BJ (cell line): ENCODE measurements around the gene TOM1L1. TPM values are rescaled to one million over a fixed set of nuclear protein-coding genes. Genes with fewer than 3 reads are reported as not detected.

Experiments
- CTCF ChIA-PET: fragments of 350-600 bp; formaldehyde crosslinking; extraction: SDS; loops from one replicate; lab custom pipeline; 2021; ENCODE audit warnings: antibody characterized with exemption, inconsistent platforms; lab: Yijun Ruan, JAX
- POLR2A ChIA-PET: fragments of 300-600 bp; sonication (Branson Sonifier 250); formaldehyde crosslinking; extraction: SDS; loops from one replicate; lab custom pipeline; 2021; ENCODE audit warnings: antibody characterized with exemption; lab: Charles Lee
- DNase-seq: peaks from one replicate; pipeline ENCODE4 v3.0.0-alpha.2; 2011; ENCODE audit warnings: low read depth
- H3K27me3 ChIP-seq: 2 replicates; pipeline ENCODE4 v1.6.0; 2011; ENCODE audit warnings: low read length; ENCODE audit not compliant: control insufficient read depth, insufficient read depth
- H3K36me3 ChIP-seq: 2 replicates; pipeline ENCODE4 v1.5.1; 2011; ENCODE audit warnings: low read length; ENCODE audit not compliant: control insufficient read depth, insufficient read depth
- H3K4me3 ChIP-seq: 2 replicates; pipeline ENCODE4 v1.5.1; 2011; ENCODE audit warnings: low read depth, mild to moderate bottlenecking, control low read depth, low read length
- polyA plus RNA-seq: library from polyadenylated mRNA; depleted of rRNA; stranded (reverse); fragments of >200 nt; gene quantifications from 2 replicates; pipeline ENCODE4 v1.2.3, GENCODE V29; 2011
- TF ChIP-seq, protein P1 (sequence below): IDR thresholded peaks from 2 replicates; pipeline ENCODE4 v1.5.1; 2011; ENCODE audit warnings: low read depth, mild to moderate bottlenecking, control low read depth, inconsistent platforms, low read length, moderate library complexity; ENCODE audit not compliant: insufficient read depth

TOM1L1 gene
- polyA plus RNA-seq, 1 experiment = 31.2 TPM

DNA sequence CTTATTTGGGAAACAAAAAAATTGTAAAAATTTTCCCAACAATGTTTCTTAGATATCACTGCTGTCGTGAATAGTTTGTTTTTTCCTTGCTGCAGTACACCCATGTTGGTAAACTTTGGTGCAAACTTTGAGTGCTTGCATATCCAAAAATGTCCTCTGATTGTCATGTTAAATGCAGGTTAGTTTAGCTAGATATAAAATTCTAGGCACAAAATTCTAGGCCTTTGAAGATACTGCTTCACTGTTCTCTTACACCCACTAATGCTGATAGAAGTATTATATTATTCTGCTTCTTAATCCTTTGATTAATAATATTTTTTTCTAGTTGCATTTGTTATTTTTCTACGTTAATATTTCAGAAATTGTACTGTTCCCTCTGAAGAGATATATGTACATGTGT is 16.1 kb downstream of the TOM1L1 start:
- TF ChIP-seq, protein P1, sequence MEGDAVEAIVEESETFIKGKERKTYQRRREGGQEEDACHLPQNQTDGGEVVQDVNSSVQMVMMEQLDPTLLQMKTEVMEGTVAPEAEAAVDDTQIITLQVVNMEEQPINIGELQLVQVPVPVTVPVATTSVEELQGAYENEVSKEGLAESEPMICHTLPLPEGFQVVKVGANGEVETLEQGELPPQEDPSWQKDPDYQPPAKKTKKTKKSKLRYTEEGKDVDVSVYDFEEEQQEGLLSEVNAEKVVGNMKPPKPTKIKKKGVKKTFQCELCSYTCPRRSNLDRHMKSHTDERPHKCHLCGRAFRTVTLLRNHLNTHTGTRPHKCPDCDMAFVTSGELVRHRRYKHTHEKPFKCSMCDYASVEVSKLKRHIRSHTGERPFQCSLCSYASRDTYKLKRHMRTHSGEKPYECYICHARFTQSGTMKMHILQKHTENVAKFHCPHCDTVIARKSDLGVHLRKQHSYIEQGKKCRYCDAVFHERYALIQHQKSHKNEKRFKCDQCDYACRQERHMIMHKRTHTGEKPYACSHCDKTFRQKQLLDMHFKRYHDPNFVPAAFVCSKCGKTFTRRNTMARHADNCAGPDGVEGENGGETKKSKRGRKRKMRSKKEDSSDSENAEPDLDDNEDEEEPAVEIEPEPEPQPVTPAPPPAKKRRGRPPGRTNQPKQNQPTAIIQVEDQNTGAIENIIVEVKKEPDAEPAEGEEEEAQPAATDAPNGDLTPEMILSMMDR = no peak
- CTCF ChIA-PET = interaction anchor here (0.6 kb wide), 1 partner anchor 15 kb away, joined by 5 read pairs; no protein-coding TSS in a partner anchor
- POLR2A ChIA-PET = no interaction called here
- no peak for DNase-seq
- no peaks in the 10 kb centered on the region for H3K27me3 ChIP-seq
- peaks cover 11% of the 10 kb centered on the region for H3K36me3 ChIP-seq
- no peak overlapping the region for H3K4me3 ChIP-seq

DNA sequence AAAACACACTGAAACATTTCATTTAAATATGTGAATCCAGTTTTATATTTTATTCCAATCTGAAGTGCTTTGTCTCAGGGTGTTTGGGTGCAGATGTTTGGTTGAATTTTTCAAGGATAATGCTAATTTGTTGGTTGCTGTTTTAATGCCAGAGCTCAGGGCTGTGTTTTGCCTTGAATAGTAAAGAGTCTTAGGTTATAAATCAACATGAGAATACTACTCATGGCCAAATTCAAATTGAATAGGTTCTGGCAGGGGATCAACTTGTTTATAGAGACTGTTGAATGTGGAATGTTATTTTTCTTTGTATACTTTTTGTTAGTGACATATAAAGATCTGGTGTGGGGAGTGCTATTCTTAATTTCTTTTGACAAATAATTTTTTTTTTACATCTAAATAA is 18.8 kb downstream of the TOM1L1 start:
- DNase-seq = no peak
- TF ChIP-seq, protein P1 = no peak
- Histone ChIP-seq H3K36me3 (peaks cover 9% of the 10 kb centered on the region), H3K27me3 (no peaks in the 10 kb centered on the region), H3K4me3 (no peak overlapping the region)
- ChIA-PET CTCF (interaction anchor here (1.3 kb wide), 1 partner anchor 9 kb away, joined by 3 read pairs; no protein-coding TSS in a partner anchor), POLR2A (no interaction called here)

DNA sequence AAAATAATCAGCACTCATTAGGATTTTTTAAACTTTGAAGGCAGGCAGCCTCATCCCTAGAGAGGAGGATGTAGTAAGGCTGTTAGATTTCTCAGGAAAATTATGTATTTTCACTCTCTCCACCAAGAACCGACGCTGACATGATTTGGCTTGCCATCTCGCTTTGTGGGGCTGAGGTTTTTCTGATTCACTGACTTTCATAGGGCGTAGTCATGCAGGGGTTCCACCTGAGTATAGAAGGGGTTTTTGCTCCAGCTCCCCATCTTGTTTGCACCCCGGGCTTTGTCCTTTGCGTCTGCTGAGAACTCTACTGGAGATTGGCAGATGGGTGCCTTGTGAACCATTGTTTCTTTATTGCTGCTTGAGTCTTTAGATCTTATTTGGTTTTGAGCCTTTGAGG is 20.2 kb downstream of the TOM1L1 start:
- DNase-seq = no peak
- ChIA-PET POLR2A (no interaction called here), CTCF (no interaction called here)
- H3K27me3 ChIP-seq = no peaks in the 10 kb centered on the region
- TF ChIP-seq, protein P1 = no peak
- H3K36me3 ChIP-seq = peaks cover 4% of the 10 kb centered on the region
- H3K4me3 ChIP-seq = no peak overlapping the region

DNA sequence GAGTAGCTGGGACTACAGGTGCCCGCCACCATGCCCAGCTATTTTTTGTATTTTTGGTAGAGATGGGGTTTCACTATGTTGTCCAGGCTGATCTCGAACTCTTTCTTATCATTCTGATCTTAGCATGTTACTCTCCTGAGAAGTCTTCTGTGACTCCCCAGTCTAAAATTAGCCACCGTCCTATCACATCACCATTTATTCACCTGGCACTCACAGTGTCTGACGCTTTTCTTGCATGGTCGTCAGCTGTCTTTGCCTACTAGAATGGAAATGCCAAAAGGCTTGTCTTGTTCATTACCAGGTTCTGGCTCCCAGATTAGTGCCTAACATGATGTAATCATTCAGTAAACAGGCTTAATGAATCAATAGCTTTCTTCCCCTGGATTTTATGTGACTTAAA is 23.8 kb downstream of the TOM1L1 start:
- ChIA-PET POLR2A (no interaction called here), CTCF (no interaction called here)
- TF ChIP-seq, protein P1 = no peak
- Histone ChIP-seq H3K4me3 (no peak overlapping the region), H3K36me3 (0 out of 2 replicates have a peak, but pooled peaks cover 2% of the 10 kb centered on the region), H3K27me3 (no peaks in the 10 kb centered on the region)
- no peak for DNase-seq

DNA sequence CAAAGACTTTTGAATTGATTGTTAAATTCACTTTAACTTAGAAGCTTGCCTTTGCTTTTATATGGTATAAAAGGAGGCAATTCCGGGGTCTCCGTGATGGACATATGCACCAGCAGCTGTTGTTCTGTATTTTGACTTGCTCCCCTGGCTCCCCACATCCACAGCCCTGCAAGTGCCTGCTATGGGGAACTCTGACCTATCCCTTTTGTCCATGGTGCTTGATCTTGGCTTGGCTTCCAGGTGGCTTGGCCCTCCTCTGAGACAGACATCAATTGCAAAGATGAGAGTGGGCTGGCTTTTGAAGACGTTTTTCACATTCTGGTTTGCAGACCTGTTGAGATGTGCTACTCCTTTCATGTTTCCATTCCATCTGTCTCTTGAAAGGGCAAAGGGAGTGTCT is 26.9 kb downstream of the TOM1L1 start:
- 0 out of 2 replicates have a peak, but pooled peaks cover 2% of the 10 kb centered on the region for H3K36me3 ChIP-seq
- ChIA-PET POLR2A (no interaction called here), CTCF (no interaction called here)
- TF ChIP-seq, protein P1 = no peak
- DNase-seq = no peak
- H3K4me3 ChIP-seq = no peak overlapping the region
- H3K27me3 ChIP-seq = no peaks in the 10 kb centered on the region
